ENCODE measurements around the gene ITGB2.
A peak's percentile ranks its signal among the peaks of the same experiment; 100 is the strongest.

The ITGB2 gene

GRCh38 chr21:44920694-44921604 is at the start of gene ITGB2:
ITGB2 (minus strand) TSS chr21:44920899; CDS start chr21:44910782, 10,117 bp downstream.
- peak in 1 of 2 donors; percentile 54 for DNase-seq (ENCODE audit: low read depth in 2 of 2)

GRCh38 chr21:44969931-44970755 is 49.4 kb upstream of the ITGB2 start:
- DNase-seq (ENCODE audit: low read depth in 2 of 2), result no peak

GRCh38 chr21:44969066-44969670 is 48.5 kb upstream of the ITGB2 start:
- DNase-seq (ENCODE audit: low read depth in 2 of 2), result no peak

- no peak for DNase-seq (ENCODE audit: low read depth in 2 of 2)
Measured at GRCh38 chr21:44967082-44968047, 46.7 kb upstream of the ITGB2 start.

- DNase-seq (ENCODE audit: low read depth in 2 of 2), result no peak
Measured at GRCh38 chr21:44966135-44967081, 45.7 kb upstream of the ITGB2 start.

GRCh38 chr21:44965251-44966022 is 44.7 kb upstream of the ITGB2 start:
- peak in 1 of 2 donors; percentile 27 for DNase-seq (ENCODE audit: low read depth in 2 of 2)

- no peak for DNase-seq (ENCODE audit: low read depth in 2 of 2)
Measured at GRCh38 chr21:44964381-44964780, 43.7 kb upstream of the ITGB2 start.

- DNase-seq (ENCODE audit: low read depth in 2 of 2), result no peak
Measured at GRCh38 chr21:44962403-44962966, 41.8 kb upstream of the ITGB2 start.

GRCh38 chr21:44960141-44961092 is 39.7 kb upstream of the ITGB2 start:
- no peak for DNase-seq (ENCODE audit: low read depth in 2 of 2)

- DNase-seq (ENCODE audit: low read depth in 2 of 2), result no peak
Measured at GRCh38 chr21:44959376-44960091, 38.8 kb upstream of the ITGB2 start.

GRCh38 chr21:44958471-44959191 is 37.9 kb upstream of the ITGB2 start:
- no peak for DNase-seq (ENCODE audit: low read depth in 2 of 2)

- DNase-seq (ENCODE audit: low read depth in 2 of 2), result no peak
Measured at GRCh38 chr21:44957901-44958451, 37.3 kb upstream of the ITGB2 start.

- no peak for DNase-seq (ENCODE audit: low read depth in 2 of 2)
Measured at GRCh38 chr21:44957047-44957831, 36.5 kb upstream of the ITGB2 start.

GRCh38 chr21:44956356-44957046 is 35.8 kb upstream of the ITGB2 start:
- no peak for DNase-seq (ENCODE audit: low read depth in 2 of 2)

GRCh38 chr21:44955798-44956175 is 35.1 kb upstream of the ITGB2 start:
- no peak for DNase-seq (ENCODE audit: low read depth in 2 of 2)
